ENCODE data around the gene NOC4L.

GRCh38 chr12:132170094-132170636 lies 25.9 kb downstream of the NOC4L start:
- TF ChIP-seq CTCF (IDR thresholded peaks at IDR 0.05) (no peak), YY1 (IDR thresholded peaks at IDR 0.05; ENCODE audit: low read depth) (no peak), EP300 (IDR thresholded peaks at IDR 0.05; ENCODE audit: borderline replicate concordance in 1 of 2, low read depth in 1 of 2, low read length in 1 of 2) (no peak), POLR2AphosphoS5 (IDR thresholded peaks at IDR 0.05; ENCODE audit: low read depth, low read length) (no peak), REST (IDR thresholded peaks at IDR 0.05; ENCODE audit: low read depth, low read length) (no peak)
- TF ChIP-seq, protein P1, sequence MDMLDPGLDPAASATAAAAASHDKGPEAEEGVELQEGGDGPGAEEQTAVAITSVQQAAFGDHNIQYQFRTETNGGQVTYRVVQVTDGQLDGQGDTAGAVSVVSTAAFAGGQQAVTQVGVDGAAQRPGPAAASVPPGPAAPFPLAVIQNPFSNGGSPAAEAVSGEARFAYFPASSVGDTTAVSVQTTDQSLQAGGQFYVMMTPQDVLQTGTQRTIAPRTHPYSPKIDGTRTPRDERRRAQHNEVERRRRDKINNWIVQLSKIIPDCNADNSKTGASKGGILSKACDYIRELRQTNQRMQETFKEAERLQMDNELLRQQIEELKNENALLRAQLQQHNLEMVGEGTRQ (IDR thresholded peaks at IDR 0.05; ENCODE audit: borderline replicate concordance, low read depth, low read length), result no peak

Measured in SK-N-SH (cell line).